ENCODE data around the gene ITPR1. TPM values are rescaled to one million over a fixed set of nuclear protein-coding genes. Genes with fewer than 3 reads are reported as not detected.

ITPR1 gene
- total RNA-seq, 1 donor from 2014 or later = 6.7 TPM

DNA sequence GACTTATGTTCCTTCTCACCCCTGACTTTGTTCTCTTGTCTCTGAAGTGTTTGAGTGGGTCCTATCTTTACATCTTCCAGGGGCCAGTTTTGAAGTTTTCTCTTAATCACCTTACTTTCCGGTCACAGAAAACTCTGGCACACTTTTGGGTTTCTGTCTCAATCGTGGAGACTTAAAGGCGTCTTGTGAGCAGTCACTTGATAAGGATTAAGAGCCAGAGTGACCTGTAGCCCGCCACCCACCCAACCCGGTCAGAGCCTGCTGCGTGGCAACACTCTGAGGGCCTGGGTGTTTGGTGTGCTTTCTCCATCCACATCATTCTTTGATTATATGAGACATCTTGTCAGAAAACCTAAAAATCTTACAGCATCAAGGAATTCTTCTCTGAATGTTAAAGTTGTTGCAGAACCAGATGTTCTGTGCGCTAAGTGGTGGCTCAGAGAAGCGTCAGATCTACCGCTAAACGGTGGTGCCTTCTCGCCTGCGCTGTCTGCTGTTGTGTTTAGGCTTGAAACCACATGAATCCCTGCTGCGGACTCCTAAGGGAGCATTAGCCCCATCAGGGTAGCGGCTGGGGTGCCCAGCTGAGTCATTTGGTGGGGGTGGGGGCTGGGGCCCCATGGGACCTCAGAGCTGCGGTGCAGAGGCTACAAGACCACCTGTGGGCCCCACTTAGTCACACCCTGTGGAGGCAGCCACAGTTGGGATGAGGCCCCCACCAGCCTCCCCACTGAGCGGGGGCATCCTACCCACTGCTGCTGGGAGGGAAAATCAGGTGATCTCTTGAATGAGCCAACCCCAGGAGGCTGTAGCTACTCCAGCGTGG lies 327.4 kb downstream of the ITPR1 start:
- FAIRE-seq (no peak), DNase-seq (ENCODE audit: low read depth) (no peak)
- peaks cover 12% of the 10 kb centered on the region for H3K4me1 ChIP-seq (ENCODE audit: insufficient read depth, low read length)
- H3K36me3 ChIP-seq (ENCODE audit: insufficient read depth, low read length) = no peaks in the 10 kb centered on the region
- Mint-ChIP-seq H3K36me3 (ENCODE audit: low read depth, unreplicated experiment) (peaks cover 34% of the 10 kb centered on the region), H3K4me1 (ENCODE audit: low read depth, unreplicated experiment) (peaks cover 29% of the 10 kb centered on the region), H3K27me3 (ENCODE audit: low read depth, unreplicated experiment) (no peaks in the 10 kb centered on the region), H3K27ac (ENCODE audit: unreplicated experiment) (no peak overlapping the region), H3K9me3 (ENCODE audit: unreplicated experiment) (peaks cover 28% of the 10 kb centered on the region), H3K4me3 (ENCODE audit: unreplicated experiment) (no peak overlapping the region)
- H2AFZ ChIP-seq (ENCODE audit: low read depth, low read length) = no peak overlapping the region
- no peak overlapping the region for H3K27ac ChIP-seq (ENCODE audit: low read depth, low read length)
- peaks cover 7% of the 10 kb centered on the region for H3K9me3 ChIP-seq (ENCODE audit: insufficient read depth, low read depth, low read length)
- H3K79me2 ChIP-seq (ENCODE audit: insufficient read depth, low read length) = no peaks in the 10 kb centered on the region
- TF ChIP-seq, protein P1, sequence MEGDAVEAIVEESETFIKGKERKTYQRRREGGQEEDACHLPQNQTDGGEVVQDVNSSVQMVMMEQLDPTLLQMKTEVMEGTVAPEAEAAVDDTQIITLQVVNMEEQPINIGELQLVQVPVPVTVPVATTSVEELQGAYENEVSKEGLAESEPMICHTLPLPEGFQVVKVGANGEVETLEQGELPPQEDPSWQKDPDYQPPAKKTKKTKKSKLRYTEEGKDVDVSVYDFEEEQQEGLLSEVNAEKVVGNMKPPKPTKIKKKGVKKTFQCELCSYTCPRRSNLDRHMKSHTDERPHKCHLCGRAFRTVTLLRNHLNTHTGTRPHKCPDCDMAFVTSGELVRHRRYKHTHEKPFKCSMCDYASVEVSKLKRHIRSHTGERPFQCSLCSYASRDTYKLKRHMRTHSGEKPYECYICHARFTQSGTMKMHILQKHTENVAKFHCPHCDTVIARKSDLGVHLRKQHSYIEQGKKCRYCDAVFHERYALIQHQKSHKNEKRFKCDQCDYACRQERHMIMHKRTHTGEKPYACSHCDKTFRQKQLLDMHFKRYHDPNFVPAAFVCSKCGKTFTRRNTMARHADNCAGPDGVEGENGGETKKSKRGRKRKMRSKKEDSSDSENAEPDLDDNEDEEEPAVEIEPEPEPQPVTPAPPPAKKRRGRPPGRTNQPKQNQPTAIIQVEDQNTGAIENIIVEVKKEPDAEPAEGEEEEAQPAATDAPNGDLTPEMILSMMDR (IDR thresholded peaks at IDR 0.05; ENCODE audit: insufficient read depth, low read depth, low read length) = no peak
- no peak for TF ChIP-seq EZH2 (IDR thresholded peaks at IDR 0.05; ENCODE audit: insufficient read depth, low read length)
- H3K27me3 ChIP-seq (ENCODE audit: insufficient read depth, low read length) = no peaks in the 10 kb centered on the region
- H3K9ac ChIP-seq (ENCODE audit: low read length) = no peak overlapping the region
- no peak overlapping the region for H3K4me3 ChIP-seq (ENCODE audit: insufficient read depth, low read depth, low read length)
- no peaks in the 10 kb centered on the region for H4K20me1 ChIP-seq (ENCODE audit: insufficient read depth, low read length)
- no peak overlapping the region for H3K4me2 ChIP-seq (ENCODE audit: low read length)

DNA sequence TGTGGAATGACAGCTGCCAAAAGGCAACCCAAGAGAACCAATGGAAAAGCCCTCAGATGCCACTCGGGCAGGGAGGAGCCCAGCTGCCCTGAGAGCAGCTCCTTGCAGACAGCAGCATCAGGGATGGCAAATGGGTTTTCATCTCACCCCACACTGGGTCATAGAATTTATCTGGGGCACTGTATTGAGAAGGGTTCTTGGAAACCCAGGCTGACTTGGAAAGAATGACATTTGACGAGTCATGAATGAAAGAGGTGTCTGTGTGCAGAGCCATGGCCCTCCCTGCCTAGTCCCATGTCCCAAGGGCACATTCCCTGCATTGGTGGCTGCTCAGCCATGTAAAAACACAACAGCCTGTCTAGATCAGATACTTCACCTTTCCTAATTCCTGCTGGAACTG lies 328.2 kb downstream of the ITPR1 start:
- DNase-seq (ENCODE audit: low read depth) = no peak
- H3K27ac ChIP-seq (ENCODE audit: low read depth, low read length) = no peak overlapping the region
- TF ChIP-seq, protein P1 (IDR thresholded peaks at IDR 0.05; ENCODE audit: insufficient read depth, low read depth, low read length) = no peak
- TF ChIP-seq EZH2 (IDR thresholded peaks at IDR 0.05; ENCODE audit: insufficient read depth, low read length) = no peak
- peaks cover 20% of the 10 kb centered on the region for H3K4me1 ChIP-seq (ENCODE audit: insufficient read depth, low read length)
- no peak overlapping the region for H3K4me2 ChIP-seq (ENCODE audit: low read length)
- no peaks in the 10 kb centered on the region for H4K20me1 ChIP-seq (ENCODE audit: insufficient read depth, low read length)
- H3K4me3 ChIP-seq (ENCODE audit: insufficient read depth, low read depth, low read length) = no peak overlapping the region
- no peaks in the 10 kb centered on the region for H3K79me2 ChIP-seq (ENCODE audit: insufficient read depth, low read length)
- FAIRE-seq = no peak
- H3K4me1 Mint-ChIP-seq (ENCODE audit: low read depth, unreplicated experiment) = peaks cover 37% of the 10 kb centered on the region
- H2AFZ ChIP-seq (ENCODE audit: low read depth, low read length) = no peak overlapping the region
- H3K27me3 Mint-ChIP-seq (ENCODE audit: low read depth, unreplicated experiment) = no peaks in the 10 kb centered on the region
- peaks cover 30% of the 10 kb centered on the region for H3K36me3 Mint-ChIP-seq (ENCODE audit: low read depth, unreplicated experiment)
- H3K9me3 ChIP-seq (ENCODE audit: insufficient read depth, low read depth, low read length) = peaks cover 7% of the 10 kb centered on the region
- H3K36me3 ChIP-seq (ENCODE audit: insufficient read depth, low read length) = no peaks in the 10 kb centered on the region
- H3K27me3 ChIP-seq (ENCODE audit: insufficient read depth, low read length) = no peaks in the 10 kb centered on the region
- H3K9me3 Mint-ChIP-seq (ENCODE audit: unreplicated experiment) = peaks cover 25% of the 10 kb centered on the region
- no peak overlapping the region for H3K4me3 Mint-ChIP-seq (ENCODE audit: unreplicated experiment)
- no peak overlapping the region for H3K9ac ChIP-seq (ENCODE audit: low read length)
- H3K27ac Mint-ChIP-seq (ENCODE audit: unreplicated experiment) = no peak overlapping the region

DNA sequence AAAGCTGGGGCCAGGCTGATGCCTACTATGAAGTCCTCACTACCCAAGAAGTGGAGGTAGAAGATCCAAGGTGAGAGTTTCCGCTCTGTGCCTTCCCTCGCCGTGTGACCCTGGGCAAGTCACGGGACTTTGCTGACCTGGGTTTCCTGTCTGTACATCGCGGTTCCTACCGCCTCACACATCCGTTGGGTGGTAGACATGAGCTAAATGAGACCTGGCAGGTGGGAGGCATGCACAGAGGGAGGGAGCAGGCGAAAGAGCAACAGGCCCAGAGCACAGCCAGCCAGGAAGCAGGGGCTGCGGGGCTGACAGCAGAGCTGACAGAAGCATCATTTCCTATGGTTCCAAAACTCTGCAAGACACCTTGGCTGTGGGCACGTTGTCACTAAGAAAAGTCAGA lies 328.8 kb downstream of the ITPR1 start:
- FAIRE-seq (no peak), DNase-seq (ENCODE audit: low read depth) (no peak)
- Histone ChIP-seq H3K36me3 (ENCODE audit: insufficient read depth, low read length) (no peaks in the 10 kb centered on the region), H3K4me2 (ENCODE audit: low read length) (no peak overlapping the region), H3K9me3 (ENCODE audit: insufficient read depth, low read depth, low read length) (peaks cover 4% of the 10 kb centered on the region), H2AFZ (ENCODE audit: low read depth, low read length) (no peak overlapping the region), H3K4me3 (ENCODE audit: insufficient read depth, low read depth, low read length) (no peak overlapping the region), H3K27me3 (ENCODE audit: insufficient read depth, low read length) (no peaks in the 10 kb centered on the region), H3K9ac (ENCODE audit: low read length) (no peak overlapping the region), H3K79me2 (ENCODE audit: insufficient read depth, low read length) (no peaks in the 10 kb centered on the region), H4K20me1 (ENCODE audit: insufficient read depth, low read length) (no peaks in the 10 kb centered on the region), H3K4me1 (ENCODE audit: insufficient read depth, low read length) (peaks cover 25% of the 10 kb centered on the region), H3K27ac (ENCODE audit: low read depth, low read length) (no peak overlapping the region)
- peaks cover 30% of the 10 kb centered on the region for H3K36me3 Mint-ChIP-seq (ENCODE audit: low read depth, unreplicated experiment)
- peaks cover 20% of the 10 kb centered on the region for H3K9me3 Mint-ChIP-seq (ENCODE audit: unreplicated experiment)
- H3K4me3 Mint-ChIP-seq (ENCODE audit: unreplicated experiment) = no peak overlapping the region
- TF ChIP-seq, protein P1 (IDR thresholded peaks at IDR 0.05; ENCODE audit: insufficient read depth, low read depth, low read length) = no peak
- no peak for TF ChIP-seq EZH2 (IDR thresholded peaks at IDR 0.05; ENCODE audit: insufficient read depth, low read length)
- no peaks in the 10 kb centered on the region for H3K27me3 Mint-ChIP-seq (ENCODE audit: low read depth, unreplicated experiment)
- no peak overlapping the region for H3K27ac Mint-ChIP-seq (ENCODE audit: unreplicated experiment)
- peaks cover 43% of the 10 kb centered on the region for H3K4me1 Mint-ChIP-seq (ENCODE audit: low read depth, unreplicated experiment)
